MM.1S (cell line): ENCODE measurements around the gene CENPK.
A peak's percentile ranks its signal among the peaks of the same experiment; 100 is the strongest.

Experiments
- DNase-seq: peaks from one replicate; pipeline ENCODE4 v3.0.0-alpha.2; 2015
- H2AFZ ChIP-seq: fragments of 300-600 bp; sonication (generic); 2 replicates; pipeline ENCODE4 v1.6.0; 2016; ENCODE audit warnings: antibody characterized with exemption, low read length
- H3F3A ChIP-seq: fragments of 300-600 bp; sonication (generic); 2 replicates; pipeline ENCODE4 v1.6.1; 2016; ENCODE audit warnings: mild to moderate bottlenecking, antibody characterized with exemption, low read length, moderate library complexity, mixed read lengths; ENCODE audit not compliant: insufficient read depth
- H3K27ac ChIP-seq: fragments of 300-600 bp; sonication (generic); 2 replicates; pipeline ENCODE4 v1.5.1; 2016; ENCODE audit warnings: mild to moderate bottlenecking, low read length
- H3K27me3 ChIP-seq: fragments of 300-600 bp; sonication (generic); replicated peaks from 2 replicates; pipeline ENCODE4 v1.6.0; 2016; ENCODE audit warnings: low read length; ENCODE audit not compliant: insufficient read depth
- H3K36me3 ChIP-seq: fragments of 300-600 bp; sonication (generic); replicated peaks from 2 replicates; pipeline ENCODE4 v1.6.1; 2016; ENCODE audit warnings: mild to moderate bottlenecking, low read length, mixed read lengths; ENCODE audit not compliant: insufficient read depth
- H3K4me1 ChIP-seq: fragments of 300-600 bp; sonication (generic); 2 replicates; pipeline ENCODE4 v1.6.1; 2016; ENCODE audit warnings: low read length, mixed read lengths
- H3K4me2 ChIP-seq: fragments of 300-600 bp; sonication (generic); 2 replicates; pipeline ENCODE4 v1.6.0; 2016; ENCODE audit warnings: low read depth, low read length
- H3K4me3 ChIP-seq: fragments of 300-600 bp; sonication (generic); 2 replicates; pipeline ENCODE4 v1.5.1; 2016; ENCODE audit warnings: low read length, mixed read lengths
- H3K79me2 ChIP-seq: fragments of 300-600 bp; sonication (generic); 2 replicates; pipeline ENCODE4 v1.6.1; 2016; ENCODE audit warnings: mixed run types, low read length, mixed read lengths
- H3K9ac ChIP-seq: fragments of 300-600 bp; sonication (generic); 2 replicates; pipeline ENCODE4 v1.6.1; 2016; ENCODE audit warnings: low read length, mixed read lengths
- H3K9me2 ChIP-seq: fragments of 300-600 bp; sonication (generic); replicated peaks from 2 replicates; pipeline ENCODE4 v1.6.1; 2016; ENCODE audit warnings: mild to moderate bottlenecking, low read length, mixed read lengths; ENCODE audit not compliant: insufficient read depth
- H3K9me3 ChIP-seq: fragments of 300-600 bp; sonication (generic); replicated peaks from 2 replicates; pipeline ENCODE4 v1.6.1; 2016; ENCODE audit warnings: mild to moderate bottlenecking, low read length, mixed read lengths; ENCODE audit not compliant: insufficient read depth
- H4K20me1 ChIP-seq: fragments of 300-600 bp; sonication (generic); 2 replicates; pipeline ENCODE4 v1.6.1; 2016; ENCODE audit warnings: mild to moderate bottlenecking, low read length, moderate library complexity, mixed read lengths; ENCODE audit not compliant: insufficient read depth
- EZH2 ChIP-seq: fragments of 300-600 bp; sonication (generic); optimal IDR thresholded peaks from 2 replicates; pipeline ENCODE3; 2017; ENCODE audit warnings: low read depth, mild to moderate bottlenecking, antibody characterized with exemption, low read length, mixed read lengths
- EZH2phosphoT487 ChIP-seq: fragments of 300-600 bp; sonication (generic); IDR thresholded peaks from 2 replicates; pipeline ENCODE4 v1.6.1; 2018; ENCODE audit warnings: antibody characterized with exemption, low read length
- TF ChIP-seq, protein P1 (sequence below): fragments of 300-600 bp; sonication (generic); IDR thresholded peaks from 2 replicates; pipeline ENCODE4 v1.5.1; 2016; ENCODE audit warnings: antibody characterized with exemption, low read length, mixed read lengths

The CENPK gene

DNA sequence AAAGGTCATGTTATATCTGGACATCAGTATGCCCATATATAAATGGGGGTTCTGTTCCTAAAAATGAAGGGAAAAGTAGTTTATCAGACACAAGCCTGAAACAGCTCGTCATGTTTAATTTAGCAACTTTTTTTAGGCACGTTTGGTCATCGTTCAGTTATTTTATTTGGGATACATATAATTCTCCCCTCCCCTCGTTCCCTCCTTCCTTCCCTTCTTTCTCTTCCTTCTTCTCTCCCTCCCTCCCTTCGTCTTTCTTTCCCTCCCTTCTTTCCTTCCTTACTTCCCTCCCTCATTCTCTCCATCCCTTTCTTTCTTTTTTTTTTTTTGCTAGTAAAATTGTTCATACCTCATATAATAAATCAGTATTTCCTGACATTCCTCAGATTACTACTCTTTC is 3.5 kb upstream of the CENPK start:
- no peak overlapping the region for H2AFZ ChIP-seq
- H3K9ac ChIP-seq = no peak overlapping the region
- TF ChIP-seq, protein P1, sequence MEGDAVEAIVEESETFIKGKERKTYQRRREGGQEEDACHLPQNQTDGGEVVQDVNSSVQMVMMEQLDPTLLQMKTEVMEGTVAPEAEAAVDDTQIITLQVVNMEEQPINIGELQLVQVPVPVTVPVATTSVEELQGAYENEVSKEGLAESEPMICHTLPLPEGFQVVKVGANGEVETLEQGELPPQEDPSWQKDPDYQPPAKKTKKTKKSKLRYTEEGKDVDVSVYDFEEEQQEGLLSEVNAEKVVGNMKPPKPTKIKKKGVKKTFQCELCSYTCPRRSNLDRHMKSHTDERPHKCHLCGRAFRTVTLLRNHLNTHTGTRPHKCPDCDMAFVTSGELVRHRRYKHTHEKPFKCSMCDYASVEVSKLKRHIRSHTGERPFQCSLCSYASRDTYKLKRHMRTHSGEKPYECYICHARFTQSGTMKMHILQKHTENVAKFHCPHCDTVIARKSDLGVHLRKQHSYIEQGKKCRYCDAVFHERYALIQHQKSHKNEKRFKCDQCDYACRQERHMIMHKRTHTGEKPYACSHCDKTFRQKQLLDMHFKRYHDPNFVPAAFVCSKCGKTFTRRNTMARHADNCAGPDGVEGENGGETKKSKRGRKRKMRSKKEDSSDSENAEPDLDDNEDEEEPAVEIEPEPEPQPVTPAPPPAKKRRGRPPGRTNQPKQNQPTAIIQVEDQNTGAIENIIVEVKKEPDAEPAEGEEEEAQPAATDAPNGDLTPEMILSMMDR = no peak
- TF ChIP-seq EZH2 (no peak), EZH2phosphoT487 (no peak)
- no peaks in the 10 kb centered on the region; the same call in 1 of the 2 replicates for H3K36me3 ChIP-seq
- peaks cover 10% of the 10 kb centered on the region; the same call in 1 of the 2 replicates for H3K4me1 ChIP-seq
- no peaks in the 10 kb centered on the region for H4K20me1 ChIP-seq
- no peak overlapping the region for H3K4me3 ChIP-seq
- H3K4me2 ChIP-seq = no peak overlapping the region
- peaks cover 6% of the 10 kb centered on the region for H3F3A ChIP-seq
- DNase-seq = no peak
- no peaks in the 10 kb centered on the region for H3K9me2 ChIP-seq
- peaks cover 56% of the 10 kb centered on the region for H3K79me2 ChIP-seq
- H3K27ac ChIP-seq = no peak overlapping the region
- no peaks in the 10 kb centered on the region for H3K27me3 ChIP-seq
- no peaks in the 10 kb centered on the region for H3K9me3 ChIP-seq

DNA sequence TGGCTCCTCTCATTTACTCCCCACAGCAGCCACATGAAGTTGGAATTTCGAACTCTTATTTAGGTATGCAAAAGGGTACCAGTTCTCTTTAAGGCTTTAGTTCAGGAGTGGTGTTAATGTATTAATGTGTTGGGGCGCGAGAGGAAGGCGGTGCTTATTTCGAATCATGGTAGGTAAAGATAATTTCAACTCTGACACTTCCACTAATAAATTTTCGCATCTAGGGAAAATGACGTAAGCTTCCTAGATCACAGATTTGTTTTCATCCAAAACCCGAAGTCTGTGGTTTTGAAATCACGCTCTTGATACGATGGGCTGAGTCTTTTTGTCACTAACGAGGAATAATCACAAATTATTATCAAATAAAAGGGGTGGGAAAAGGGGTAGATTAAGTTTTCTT is 809 bp upstream of the CENPK start:
- peak overlapping the region; percentile 65 for H2AFZ ChIP-seq
- H3K79me2 ChIP-seq = peaks cover 71% of the 10 kb centered on the region
- no peaks in the 10 kb centered on the region for H4K20me1 ChIP-seq

DNA sequence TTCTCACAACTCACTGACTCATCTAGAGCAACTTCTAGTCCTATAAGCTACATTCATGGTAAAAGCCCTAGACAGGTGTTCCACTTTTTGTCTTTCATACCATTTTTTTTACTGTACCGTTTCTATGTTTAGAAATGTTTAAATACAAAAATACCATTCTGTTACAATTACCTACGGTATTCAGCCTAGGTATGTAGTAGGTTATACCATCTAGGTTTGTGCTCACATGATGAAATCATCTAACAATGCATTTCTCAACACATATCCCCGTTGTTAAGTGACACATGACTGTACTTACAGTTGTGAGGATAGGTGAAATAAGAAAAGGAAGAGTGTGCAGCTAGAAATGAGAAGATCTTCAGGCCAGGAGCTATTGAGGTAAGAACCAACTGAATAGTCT is 6.2 kb downstream of the CENPK start:
- Histone ChIP-seq H2AFZ (no peak overlapping the region), H3K27me3 (no peaks in the 10 kb centered on the region), H3K9me2 (no peaks in the 10 kb centered on the region), H3K79me2 (peaks cover 21% of the 10 kb centered on the region), H3K4me3 (no peak overlapping the region), H3K4me1 (peaks cover 3% of the 10 kb centered on the region; the same call in 1 of the 2 replicates), H3K27ac (no peak overlapping the region), H3K36me3 (0 out of 2 replicates have a peak, but pooled peaks cover 2% of the 10 kb centered on the region), H3K9me3 (no peaks in the 10 kb centered on the region), H3K4me2 (no peak overlapping the region), H4K20me1 (no peaks in the 10 kb centered on the region; the same call in 1 of the 2 replicates), H3F3A (no peaks in the 10 kb centered on the region), H3K9ac (no peak overlapping the region)
- TF ChIP-seq EZH2phosphoT487 = no peak
- TF ChIP-seq, protein P1 = no peak
- no peak for TF ChIP-seq EZH2
- no peak for DNase-seq

More for the DNA sequence above, 809 bp upstream of the CENPK start:
- Histone ChIP-seq H3K4me2 (peak overlapping the region; percentile 78), H3K9me3 (no peaks in the 10 kb centered on the region), H3K36me3 (peaks cover 2% of the 10 kb centered on the region; the same call in 1 of the 2 replicates), H3K4me1 (peaks cover 10% of the 10 kb centered on the region; the same call in 1 of the 2 replicates), H3F3A (peaks cover 6% of the 10 kb centered on the region), H3K27me3 (no peaks in the 10 kb centered on the region), H3K9me2 (no peaks in the 10 kb centered on the region), H3K4me3 (peak overlapping the region; percentile 74), H3K27ac (peak overlapping the region; percentile 80; the same call in 1 of the 2 replicates), H3K9ac (peak overlapping the region; percentile 79)
- TF ChIP-seq, protein P1 = no peak
- no peak for TF ChIP-seq EZH2
- no peak for DNase-seq
